ENCODE data around the gene HNF1B. TPM values are rescaled to one million over a fixed set of nuclear protein-coding genes. Genes with fewer than 3 reads are reported as not detected.

The HNF1B gene
- total RNA-seq, 2 donors from 2014 or later, result not detected

GRCh38 chr17:37713624-37714023 lies 31.2 kb downstream of the HNF1B start:
- intact Hi-C loops (cut with DNase I), result loop anchor here in 1 of 2 donors (10.0 kb wide), 1 partner anchor 49 kb away; no protein-coding TSS in a partner anchor
- ATAC-seq, result no peak
- no peak for DNase-seq

GRCh38 chr17:37713028-37713431 lies 31.8 kb downstream of the HNF1B start:
- ATAC-seq (no peak), DNase-seq (no peak)
- intact Hi-C loops (cut with DNase I), result loop anchor here in 1 of 2 donors (10.0 kb wide), 1 partner anchor 48 kb away; no protein-coding TSS in a partner anchor

DNA sequence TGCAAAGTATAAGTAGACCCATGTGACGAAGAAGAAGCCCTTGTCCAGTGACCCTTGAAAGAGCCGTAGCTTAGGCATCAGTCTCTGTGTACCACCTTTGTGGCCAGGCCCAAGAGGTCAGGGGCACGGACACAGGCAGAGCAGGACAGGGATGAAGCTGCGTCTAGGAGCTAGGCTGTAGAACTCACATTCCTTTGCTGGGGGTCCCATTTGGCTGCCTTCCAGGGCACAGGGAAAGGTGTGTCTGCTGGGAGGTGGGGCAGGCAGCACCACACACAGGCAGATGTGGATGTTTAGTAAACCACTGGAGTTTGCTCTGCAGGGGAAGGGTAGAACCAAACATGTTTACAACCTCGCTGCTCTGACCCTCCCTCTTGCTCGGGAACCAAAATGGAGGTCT lies 33.7 kb downstream of the HNF1B start:
- ATAC-seq, result no peak
- DNase-seq, result no peak
- intact Hi-C loops (cut with DNase I), result loop anchor here in 1 of 2 donors (10.0 kb wide), 1 partner anchor 46 kb away; no protein-coding TSS in a partner anchor

GRCh38 chr17:37710344-37710886 lies 34.4 kb downstream of the HNF1B start:
- peak; percentile 51 for DNase-seq

GRCh38 chr17:37708616-37709212 lies 36.1 kb downstream of the HNF1B start:
- no peak for DNase-seq
- intact Hi-C loops (cut with DNase I), result no loop called here
- no peak for ATAC-seq

More at GRCh38 chr17:37710344-37710886, 34.4 kb downstream of the HNF1B start:
- peak in 1 of 2 donors; percentile 34 for ATAC-seq
- intact Hi-C loops (cut with DNase I), result loop anchor here in 1 of 2 donors (10.0 kb wide), 1 partner anchor 46 kb away; no protein-coding TSS in a partner anchor

DNA sequence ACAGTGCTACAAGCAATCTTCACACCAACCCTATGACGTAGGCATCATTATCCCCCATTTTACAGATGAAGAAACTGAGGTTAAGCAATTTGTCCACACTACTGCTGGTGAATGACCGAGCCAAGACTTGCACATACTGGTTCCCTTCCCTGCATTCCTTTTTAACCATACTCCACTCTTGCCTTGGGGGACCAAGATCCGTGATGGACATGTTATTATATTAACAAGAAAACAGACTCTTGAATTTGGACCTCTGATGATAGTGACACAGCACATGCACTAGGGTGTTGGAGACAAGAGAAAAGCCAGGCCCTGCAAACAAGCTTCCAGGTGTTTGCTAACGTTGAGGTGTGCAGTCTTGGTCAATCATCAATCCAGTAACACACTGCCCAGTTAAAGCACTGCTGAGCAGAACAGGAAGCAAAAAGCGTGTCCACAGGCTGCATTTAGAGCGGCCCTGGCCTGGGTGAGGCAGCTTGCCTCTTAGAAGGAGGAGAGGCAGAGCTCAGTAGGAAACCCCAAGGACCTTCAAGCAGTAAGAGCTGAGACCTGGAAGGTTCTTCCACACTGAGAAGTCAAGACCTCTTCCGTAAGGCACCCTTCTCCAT lies 36.7 kb downstream of the HNF1B start:
- intact Hi-C loops (cut with DNase I), result no loop called here
- no peak for DNase-seq
- ATAC-seq, result no peak

DNA sequence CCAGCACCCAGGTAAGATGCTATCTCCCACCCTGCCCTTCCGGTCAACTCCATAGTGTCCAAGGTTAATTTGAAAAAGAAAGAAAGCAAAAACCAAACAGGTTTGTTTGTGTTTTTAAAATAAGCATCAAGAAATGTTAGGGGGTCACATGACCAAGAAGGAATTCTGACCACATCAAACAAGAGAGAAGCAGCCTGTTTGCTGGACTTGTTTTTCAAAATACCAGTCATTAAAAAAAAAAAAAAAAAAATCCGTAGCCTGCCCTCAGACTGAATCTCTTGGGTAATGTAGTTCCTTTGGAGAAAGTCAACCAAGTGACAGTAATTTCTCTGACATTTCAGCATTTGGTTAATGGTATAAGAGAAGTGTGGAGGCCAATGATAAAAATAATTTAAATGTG lies 38.4 kb downstream of the HNF1B start:
- no peak for ATAC-seq
- no peak for DNase-seq
- intact Hi-C loops (cut with DNase I), result no loop called here

- DNase-seq, result no peak
- intact Hi-C loops (cut with DNase I), result no loop called here
- no peak for ATAC-seq
Observed at GRCh38 chr17:37702598-37702997, 42.3 kb downstream of the HNF1B start.

- intact Hi-C loops (cut with DNase I), result loop anchor here in 1 of 2 donors (2.0 kb wide), 1 partner anchor 69 kb away; no protein-coding TSS in a partner anchor
- peak; percentile 23 to 47 for ATAC-seq
- DNase-seq, result peak; percentile 22
Observed at GRCh38 chr17:37701496-37701898, 43.4 kb downstream of the HNF1B start.

DNA sequence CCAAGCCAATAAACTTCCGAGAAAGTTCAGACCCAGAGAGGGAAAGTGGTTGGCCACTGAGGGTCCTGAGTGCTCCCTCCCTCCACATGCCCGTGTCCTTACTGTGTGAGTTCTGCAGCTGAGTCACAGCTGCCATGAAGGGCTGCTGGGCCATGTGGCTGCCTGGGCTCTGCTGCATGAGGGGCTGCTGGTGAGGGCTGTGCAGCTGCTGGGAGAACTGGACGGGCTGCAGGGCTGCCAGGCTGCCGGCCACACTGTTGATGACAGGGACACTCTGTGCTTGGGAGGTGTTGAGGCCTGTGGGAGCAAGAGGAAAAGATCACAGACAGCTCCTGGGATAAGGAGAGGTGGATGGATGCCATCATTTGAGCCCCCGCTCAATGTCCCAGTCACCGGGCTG lies 44.0 kb downstream of the HNF1B start:
- DNase-seq (peak; percentile 62), ATAC-seq (peak; percentile 93 to 96)
- intact Hi-C loops (cut with DNase I), result loop anchor here in 1 of 2 donors (2.0 kb wide), 1 partner anchor 70 kb away; no protein-coding TSS in a partner anchor

DNA sequence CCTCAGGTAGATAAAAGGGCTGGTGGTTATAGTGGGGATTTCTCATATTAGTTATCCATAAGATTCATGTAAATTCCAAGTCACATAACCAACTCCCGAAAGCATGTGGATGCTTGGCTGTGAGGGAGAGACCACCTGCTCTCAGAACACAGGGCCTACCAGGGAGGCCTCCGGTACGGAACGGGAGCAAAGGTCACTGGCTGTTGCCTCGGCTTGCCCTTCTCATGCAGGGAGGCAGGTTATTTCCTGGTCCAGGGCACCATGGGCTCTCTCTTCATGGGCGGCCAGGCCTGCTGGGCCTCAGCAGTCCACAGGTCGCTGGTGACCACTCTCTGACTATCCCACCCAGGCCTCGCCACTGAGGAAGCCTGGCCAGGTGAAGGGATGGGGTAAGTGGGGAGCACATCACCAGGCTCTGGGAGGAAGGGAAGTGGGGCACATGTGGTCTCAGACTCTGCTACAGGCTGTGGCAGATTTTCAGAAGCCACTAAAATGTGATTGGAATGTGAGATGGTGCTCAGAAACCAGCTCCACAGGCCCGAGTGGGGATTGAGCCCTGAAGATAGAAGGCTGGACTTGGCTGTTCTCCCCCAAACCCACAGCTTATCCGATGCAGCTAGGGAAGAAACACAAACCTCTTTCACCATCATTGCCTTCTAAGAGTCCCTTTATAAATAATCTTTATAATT lies 45.4 kb downstream of the HNF1B start:
- no peak for DNase-seq
- intact Hi-C loops (cut with DNase I), result no loop called here
- no peak for ATAC-seq

DNA sequence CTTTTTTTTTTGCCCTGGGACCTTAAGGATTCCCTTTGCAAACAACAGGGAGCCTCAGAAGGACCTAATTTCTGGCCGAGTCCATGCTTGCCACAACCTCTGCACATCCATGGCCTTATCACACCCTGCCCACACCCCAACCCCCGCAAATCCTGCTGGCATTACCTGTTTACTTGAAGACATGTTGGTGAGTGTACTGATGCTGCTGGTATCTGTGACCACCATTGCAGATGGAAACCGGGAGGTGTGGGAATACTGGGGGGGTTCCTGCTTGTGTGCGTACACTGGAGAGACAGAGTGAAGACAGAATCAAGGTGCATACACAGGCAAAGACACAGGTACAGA lies 46.0 kb downstream of the HNF1B start:
- DNase-seq (no peak), ATAC-seq (no peak)
- intact Hi-C loops (cut with DNase I), result no loop called here

DNA sequence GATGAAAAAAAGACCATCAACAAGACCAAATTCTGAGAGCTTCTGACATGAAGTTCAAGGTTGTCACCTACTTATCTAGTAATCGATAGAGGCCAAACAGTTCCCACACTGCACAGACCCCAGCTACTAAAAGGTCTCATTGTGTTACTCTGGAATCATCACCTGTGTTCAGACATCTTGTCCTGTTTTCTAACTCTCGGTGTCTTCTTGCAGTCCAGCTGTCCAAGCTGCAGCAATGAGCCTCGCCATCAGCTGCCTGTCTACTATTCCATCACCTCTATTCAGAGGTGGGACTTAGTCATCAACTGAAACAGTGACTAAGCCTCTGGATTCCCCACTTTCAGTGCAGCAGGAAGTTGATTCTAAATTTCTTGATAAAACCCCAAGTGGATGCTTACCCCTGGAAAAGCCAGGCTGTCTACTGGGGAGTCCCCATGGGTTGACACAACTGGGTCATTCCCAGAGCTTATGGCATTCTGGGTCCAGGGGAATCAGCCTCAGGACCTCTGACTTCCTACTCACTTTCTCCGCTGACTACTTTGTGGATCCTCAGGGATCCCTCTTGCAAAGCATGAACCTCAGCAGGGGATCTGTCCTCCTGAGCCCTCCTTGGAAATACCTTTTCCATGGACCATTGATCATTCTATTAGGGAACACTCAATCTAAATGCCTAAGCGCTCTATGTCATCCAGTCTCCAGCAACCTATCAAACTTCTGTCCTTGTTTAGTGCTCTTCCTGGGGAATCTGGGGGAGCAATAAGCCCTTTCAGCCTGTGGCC lies 46.5 kb downstream of the HNF1B start:
- ATAC-seq (no peak), DNase-seq (no peak)
- intact Hi-C loops (cut with DNase I), result no loop called here

DNA sequence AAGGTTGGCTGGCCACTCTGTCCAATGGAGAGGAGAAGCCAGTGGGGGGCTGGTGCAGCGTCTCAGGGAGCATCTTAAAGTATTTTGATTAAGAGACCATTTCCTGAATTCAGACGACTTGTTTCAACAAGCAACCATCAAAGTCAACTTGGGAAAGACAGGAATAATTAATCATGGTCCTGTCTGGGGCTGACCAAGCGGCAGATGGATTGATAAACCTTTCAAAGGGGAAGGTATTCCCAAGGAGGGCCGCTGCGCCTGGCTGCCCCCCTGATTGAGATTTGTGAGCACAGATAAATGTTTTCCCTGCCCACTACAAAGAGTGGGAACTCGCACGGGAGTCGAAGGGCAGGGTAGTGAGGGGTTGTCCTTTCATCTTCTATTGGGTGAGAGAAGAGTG lies 47.5 kb downstream of the HNF1B start:
- ATAC-seq (no peak), DNase-seq (no peak)
- intact Hi-C loops (cut with DNase I), result no loop called here

DNA sequence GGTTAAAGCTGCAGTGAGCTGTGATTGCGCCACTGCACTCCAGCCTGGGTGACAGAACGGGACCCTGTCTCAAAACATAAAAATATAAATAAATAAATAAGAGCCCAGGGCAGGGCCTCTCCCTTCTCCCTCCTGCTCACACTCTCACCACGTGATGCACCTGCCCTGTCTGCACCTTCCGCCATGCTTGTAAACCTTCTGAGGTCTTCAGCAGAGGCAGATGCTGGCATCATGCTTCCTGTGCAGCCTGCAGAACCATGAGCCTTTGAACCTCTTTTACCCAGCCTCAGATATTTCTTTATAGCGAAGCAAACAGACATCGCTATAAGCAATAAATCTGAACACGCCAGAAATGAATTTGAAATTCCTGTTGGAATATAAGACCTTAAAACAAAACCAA lies 48.5 kb downstream of the HNF1B start:
- DNase-seq (no peak), ATAC-seq (no peak)
- intact Hi-C loops (cut with DNase I), result no loop called here

- intact Hi-C loops (cut with DNase I), result no loop called here
- ATAC-seq (no peak), DNase-seq (no peak)
Observed at GRCh38 chr17:37695726-37696125, 49.1 kb downstream of the HNF1B start.

- intact Hi-C loops (cut with DNase I), result no loop called here
- ATAC-seq, result no peak
- no peak for DNase-seq
Observed at GRCh38 chr17:37694734-37695133, 50.1 kb downstream of the HNF1B start.

GRCh38 chr17:37693328-37693727 lies 51.5 kb downstream of the HNF1B start:
- intact Hi-C loops (cut with DNase I), result no loop called here
- DNase-seq (no peak), ATAC-seq (no peak)

- intact Hi-C loops (cut with DNase I), result no loop called here
- DNase-seq, result no peak
- no peak for ATAC-seq
Observed at GRCh38 chr17:37691807-37692206, 53.1 kb downstream of the HNF1B start.

All from left cardiac atrium (tissue), 4 donors.